ENCODE measurements around the gene JUP. TPM values are rescaled to one million over a fixed set of nuclear protein-coding genes. Genes with fewer than 3 reads are reported as not detected.

JUP gene
- total and polyA plus RNA-seq, 2 experiments from 2014 or later, result 209 to 214 TPM

DNA sequence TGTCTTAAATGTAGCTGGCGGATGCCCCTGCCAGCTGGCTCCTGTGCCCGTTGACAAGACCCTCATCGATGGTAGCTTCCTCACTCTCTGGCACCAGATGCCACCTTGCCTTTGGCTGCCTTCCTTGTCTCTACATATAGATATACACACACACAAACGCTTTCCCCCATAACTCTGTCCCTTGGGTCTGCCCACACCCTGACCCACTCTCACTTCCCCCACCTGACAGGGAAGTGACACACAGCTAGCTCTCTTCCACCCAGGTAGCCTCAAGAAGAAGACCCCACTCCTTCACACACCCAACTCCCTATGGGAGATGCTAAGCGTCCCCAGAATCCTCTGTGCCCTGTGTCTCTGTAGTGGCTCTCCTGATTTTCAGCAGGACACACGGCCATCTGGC, 25.6 kb downstream of the JUP start:
- Histone ChIP-seq H3K4me1 (ENCODE audit: insufficient read depth) (no peaks in the 10 kb centered on the region), H2AFZ (no peak overlapping the region), H3K4me2 (no peak overlapping the region), H3K4me3 (no peak overlapping the region), H3K27ac (no peak overlapping the region), H3K9me3 (ENCODE audit: low read depth) (no peaks in the 10 kb centered on the region), H3K79me2 (peaks cover 11% of the 10 kb centered on the region), H3K27me3 (no peaks in the 10 kb centered on the region), H4K20me1 (ENCODE audit: insufficient read depth, poor library complexity, severe bottlenecking) (peaks cover 18% of the 10 kb centered on the region), H3K9me2 (replicated peaks; ENCODE audit: insufficient read depth) (no peaks in the 10 kb centered on the region), H3K36me3 (replicated peaks; ENCODE audit: insufficient read depth, low read depth) (peaks cover 8% of the 10 kb centered on the region)
- TF ChIP-seq, protein P1, sequence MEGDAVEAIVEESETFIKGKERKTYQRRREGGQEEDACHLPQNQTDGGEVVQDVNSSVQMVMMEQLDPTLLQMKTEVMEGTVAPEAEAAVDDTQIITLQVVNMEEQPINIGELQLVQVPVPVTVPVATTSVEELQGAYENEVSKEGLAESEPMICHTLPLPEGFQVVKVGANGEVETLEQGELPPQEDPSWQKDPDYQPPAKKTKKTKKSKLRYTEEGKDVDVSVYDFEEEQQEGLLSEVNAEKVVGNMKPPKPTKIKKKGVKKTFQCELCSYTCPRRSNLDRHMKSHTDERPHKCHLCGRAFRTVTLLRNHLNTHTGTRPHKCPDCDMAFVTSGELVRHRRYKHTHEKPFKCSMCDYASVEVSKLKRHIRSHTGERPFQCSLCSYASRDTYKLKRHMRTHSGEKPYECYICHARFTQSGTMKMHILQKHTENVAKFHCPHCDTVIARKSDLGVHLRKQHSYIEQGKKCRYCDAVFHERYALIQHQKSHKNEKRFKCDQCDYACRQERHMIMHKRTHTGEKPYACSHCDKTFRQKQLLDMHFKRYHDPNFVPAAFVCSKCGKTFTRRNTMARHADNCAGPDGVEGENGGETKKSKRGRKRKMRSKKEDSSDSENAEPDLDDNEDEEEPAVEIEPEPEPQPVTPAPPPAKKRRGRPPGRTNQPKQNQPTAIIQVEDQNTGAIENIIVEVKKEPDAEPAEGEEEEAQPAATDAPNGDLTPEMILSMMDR (IDR thresholded peaks at IDR 0.05; ENCODE audit: poor library complexity), result no peak
- TF ChIP-seq EZH2phosphoT487 (IDR thresholded peaks at IDR 0.05; ENCODE audit: low read depth, severe bottlenecking, unreplicated experiment) (no peak), EZH2 (IDR thresholded peaks at IDR 0.05; ENCODE audit: borderline replicate concordance) (no peak)
- no peak for DNase-seq (ENCODE audit: low spot score)
- 95% methylated on average over 6 of the region's 6 CpGs for WGBS (ENCODE audit: low lambda C conversion rate, missing lambda C conversion rate)

DNA sequence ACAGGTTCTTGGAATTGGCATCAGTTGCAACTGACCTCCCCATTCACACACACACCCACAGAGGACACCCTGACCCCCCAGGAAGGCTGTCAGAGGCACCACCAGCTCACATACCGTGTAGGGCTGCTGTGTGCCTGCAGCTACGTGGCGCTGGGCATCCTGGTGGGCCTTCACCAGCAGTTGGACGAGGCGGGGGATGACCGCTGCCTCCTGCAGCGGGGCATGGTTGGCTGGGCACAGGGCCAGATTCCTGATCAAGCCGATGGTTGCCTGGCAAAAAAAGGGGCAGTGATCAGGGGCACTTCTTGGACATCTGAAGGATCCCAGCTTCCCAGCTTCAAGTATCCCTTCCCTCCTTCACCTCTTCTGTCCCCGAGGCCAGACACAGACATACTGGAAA, 27.9 kb downstream of the JUP start:
- WGBS (ENCODE audit: low lambda C conversion rate, missing lambda C conversion rate), result 95% methylated on average over 9 of the region's 9 CpGs
- peaks cover 4% of the 10 kb centered on the region for H3K36me3 ChIP-seq (replicated peaks; ENCODE audit: insufficient read depth, low read depth)

DNA sequence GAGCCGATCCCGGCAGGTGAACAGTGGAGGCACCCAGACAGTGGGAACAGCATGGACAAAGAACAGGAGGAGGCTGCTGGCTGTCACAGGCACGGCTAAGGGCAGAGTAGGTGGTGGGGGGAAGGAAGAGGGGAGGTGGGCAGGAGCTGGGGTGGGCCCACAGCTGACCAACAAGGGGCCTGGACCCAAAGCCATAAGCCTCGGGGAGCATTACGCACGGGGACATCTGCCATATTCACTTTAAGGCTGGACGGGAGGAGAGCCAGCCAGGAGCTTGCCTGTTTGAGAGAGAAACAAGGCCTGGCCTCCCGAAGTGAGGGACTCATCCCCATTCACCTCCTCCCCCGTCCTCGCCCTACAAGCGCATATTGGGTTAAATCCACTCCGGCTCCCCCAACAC, 32.4 kb downstream of the JUP start:
- Histone ChIP-seq H3K9me2 (replicated peaks; ENCODE audit: insufficient read depth) (no peaks in the 10 kb centered on the region), H3K36me3 (replicated peaks; ENCODE audit: insufficient read depth, low read depth) (no peaks in the 10 kb centered on the region), H3K4me1 (ENCODE audit: insufficient read depth) (no peaks in the 10 kb centered on the region), H4K20me1 (ENCODE audit: insufficient read depth, poor library complexity, severe bottlenecking) (no peaks in the 10 kb centered on the region), H3K27ac (no peak overlapping the region), H3K27me3 (no peaks in the 10 kb centered on the region), H3K79me2 (no peaks in the 10 kb centered on the region), H3K4me3 (no peak overlapping the region), H3K4me2 (no peak overlapping the region), H2AFZ (no peak overlapping the region), H3K9me3 (ENCODE audit: low read depth) (no peaks in the 10 kb centered on the region)
- DNase-seq (ENCODE audit: low spot score), result no peak
- WGBS (ENCODE audit: low lambda C conversion rate, missing lambda C conversion rate), result 84% methylated on average over 8 of the region's 12 CpGs
- no peak for TF ChIP-seq EZH2 (IDR thresholded peaks at IDR 0.05; ENCODE audit: borderline replicate concordance)
- TF ChIP-seq, protein P1 (IDR thresholded peaks at IDR 0.05; ENCODE audit: poor library complexity), result no peak
- TF ChIP-seq EZH2phosphoT487 (IDR thresholded peaks at IDR 0.05; ENCODE audit: low read depth, severe bottlenecking, unreplicated experiment), result no peak

More for the DNA sequence above, 27.9 kb downstream of the JUP start:
- H3K4me2 ChIP-seq, result no peak overlapping the region
- no peaks in the 10 kb centered on the region for H3K9me3 ChIP-seq (ENCODE audit: low read depth)
- no peaks in the 10 kb centered on the region for H3K9me2 ChIP-seq (replicated peaks; ENCODE audit: insufficient read depth)
- no peak overlapping the region for H3K4me3 ChIP-seq
- H4K20me1 ChIP-seq (ENCODE audit: insufficient read depth, poor library complexity, severe bottlenecking), result peaks cover 14% of the 10 kb centered on the region
- H2AFZ ChIP-seq, result no peak overlapping the region
- no peak overlapping the region for H3K27ac ChIP-seq
- H3K27me3 ChIP-seq, result no peaks in the 10 kb centered on the region
- TF ChIP-seq EZH2phosphoT487 (IDR thresholded peaks at IDR 0.05; ENCODE audit: low read depth, severe bottlenecking, unreplicated experiment) (no peak), EZH2 (IDR thresholded peaks at IDR 0.05; ENCODE audit: borderline replicate concordance) (no peak)
- TF ChIP-seq, protein P1 (IDR thresholded peaks at IDR 0.05; ENCODE audit: poor library complexity), result no peak
- no peak for DNase-seq (ENCODE audit: low spot score)
- no peaks in the 10 kb centered on the region for H3K4me1 ChIP-seq (ENCODE audit: insufficient read depth)
- peaks cover 3% of the 10 kb centered on the region for H3K79me2 ChIP-seq

DNA sequence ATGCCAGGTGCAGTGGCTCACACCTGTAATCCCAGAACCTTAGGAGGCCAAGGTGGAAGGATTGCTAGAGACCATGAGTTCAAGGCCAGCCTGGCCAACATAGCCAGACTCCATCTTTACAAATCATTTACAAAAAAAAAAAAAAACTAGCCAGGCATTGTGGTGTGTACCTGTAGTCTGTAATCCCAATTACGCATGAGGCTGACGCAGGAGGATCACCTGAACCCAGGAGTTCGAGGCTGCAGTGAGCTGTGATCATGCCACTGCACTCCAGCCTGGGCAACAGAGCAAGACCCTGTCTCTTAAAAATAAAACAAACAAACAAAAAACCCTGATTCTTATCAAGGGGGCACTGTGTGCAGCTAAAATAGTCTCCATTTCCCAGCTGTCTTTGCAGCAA, 35.2 kb downstream of the JUP start:
- TF ChIP-seq EZH2phosphoT487 (IDR thresholded peaks at IDR 0.05; ENCODE audit: low read depth, severe bottlenecking, unreplicated experiment), result no peak
- TF ChIP-seq EZH2 (IDR thresholded peaks at IDR 0.05; ENCODE audit: borderline replicate concordance), result no peak
- TF ChIP-seq, protein P1 (IDR thresholded peaks at IDR 0.05; ENCODE audit: poor library complexity), result no peak
- H3K27me3 ChIP-seq, result no peaks in the 10 kb centered on the region
- no peaks in the 10 kb centered on the region for H3K4me1 ChIP-seq (ENCODE audit: insufficient read depth)
- no peak overlapping the region for H3K27ac ChIP-seq
- WGBS (ENCODE audit: low lambda C conversion rate, missing lambda C conversion rate), result 87% methylated on average over 3 of the region's 3 CpGs
- no peak overlapping the region for H3K4me3 ChIP-seq
- no peaks in the 10 kb centered on the region for H3K9me3 ChIP-seq (ENCODE audit: low read depth)
- no peaks in the 10 kb centered on the region for H3K79me2 ChIP-seq
- H4K20me1 ChIP-seq (ENCODE audit: insufficient read depth, poor library complexity, severe bottlenecking), result no peaks in the 10 kb centered on the region
- H3K36me3 ChIP-seq (replicated peaks; ENCODE audit: insufficient read depth, low read depth), result no peaks in the 10 kb centered on the region
- no peak overlapping the region for H2AFZ ChIP-seq
- H3K9me2 ChIP-seq (replicated peaks; ENCODE audit: insufficient read depth), result no peaks in the 10 kb centered on the region
- DNase-seq (ENCODE audit: low spot score), result no peak
- H3K4me2 ChIP-seq, result no peak overlapping the region

Measured in hepatocyte (in vitro differentiated cells).